ENCODE data around the gene STARD9. TPM values are rescaled to one million over a fixed set of nuclear protein-coding genes. Genes with fewer than 3 reads are reported as not detected.
"Not testable (repeated sequence)": the region's sequence is repeated elsewhere in the genome, so short reads cannot be mapped to it uniquely, and the experiment has no call there.

STARD9 gene
- total RNA-seq (2014; rRNA removed; shearing (Covaris generic)), result 4.0 and 7.4 TPM in 2 replicates

GRCh38 chr15:42575188-42576039, at the start of gene STARD9:
TSS of gene STARD9 (plus strand) at chr15:42575606. CDS start at chr15:42575716, 110 bp downstream.
- peaks cover 17% of the 10 kb centered on the region for H3K4me1 ChIP-seq (replicated peaks)
- peaks cover 3% of the 10 kb centered on the region; the same call in 1 of the 2 replicates for H3K36me3 ChIP-seq
- H3K9me3 ChIP-seq (replicated peaks), result no peaks in the 10 kb centered on the region
- H3K27me3 ChIP-seq (replicated peaks), result no peaks in the 10 kb centered on the region
- H3K4me3 ChIP-seq, result peak within 1 kb of the TSS; percentile 81
- DNase-seq (ENCODE audit: low read depth in 1 of 2, low spot score in 2 of 2), result peak; percentile 99
- H3K27ac ChIP-seq, result peak within 1 kb of the TSS; percentile 51

DNA sequence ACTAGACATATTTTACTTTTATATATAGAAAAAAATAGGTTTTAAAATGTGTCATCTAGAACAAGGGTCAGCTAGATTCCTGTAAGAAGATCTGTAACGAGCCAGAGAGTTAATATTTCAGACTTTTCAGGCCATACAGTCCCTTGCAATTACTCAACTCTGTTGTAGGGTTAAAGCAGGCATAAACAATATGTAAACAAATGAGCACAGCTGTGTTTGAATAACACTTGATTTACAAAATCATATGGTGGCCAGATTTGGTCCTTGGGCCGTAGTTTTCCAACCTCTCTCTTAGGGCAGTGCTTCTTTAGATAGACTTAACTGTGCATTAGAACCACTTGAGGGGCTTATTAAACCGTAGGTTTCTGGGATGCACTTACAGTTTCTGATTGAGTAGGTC, 46.4 kb upstream of the STARD9 start:
- Histone ChIP-seq H3K4me1 (replicated peaks) (no peaks in the 10 kb centered on the region; the same call in 1 of the 2 replicates), H3K27me3 (replicated peaks) (no peaks in the 10 kb centered on the region), H3K27ac (no peak overlapping the region), H3K9me3 (replicated peaks) (no peaks in the 10 kb centered on the region), H3K36me3 (peaks cover 71% of the 10 kb centered on the region), H3K4me3 (no peak overlapping the region)
- DNase-seq (ENCODE audit: low read depth in 1 of 2, low spot score in 2 of 2), result no peak

- H3K36me3 ChIP-seq, result peaks cover 65% of the 10 kb centered on the region
- H3K27ac ChIP-seq, result no peak overlapping the region; the same call in 1 of the 2 replicates
- H3K4me1 ChIP-seq (replicated peaks), result no peaks in the 10 kb centered on the region; the same call in 1 of the 2 replicates
- H3K4me3 ChIP-seq, result no peak overlapping the region
- H3K27me3 ChIP-seq (replicated peaks), result no peaks in the 10 kb centered on the region
- DNase-seq (ENCODE audit: low read depth in 1 of 2, low spot score in 2 of 2), result no peak
- H3K9me3 ChIP-seq (replicated peaks), result no peaks in the 10 kb centered on the region
These were observed 42.2 kb upstream of the STARD9 start for GRCh38 chr15:42533246-42533645.

DNA sequence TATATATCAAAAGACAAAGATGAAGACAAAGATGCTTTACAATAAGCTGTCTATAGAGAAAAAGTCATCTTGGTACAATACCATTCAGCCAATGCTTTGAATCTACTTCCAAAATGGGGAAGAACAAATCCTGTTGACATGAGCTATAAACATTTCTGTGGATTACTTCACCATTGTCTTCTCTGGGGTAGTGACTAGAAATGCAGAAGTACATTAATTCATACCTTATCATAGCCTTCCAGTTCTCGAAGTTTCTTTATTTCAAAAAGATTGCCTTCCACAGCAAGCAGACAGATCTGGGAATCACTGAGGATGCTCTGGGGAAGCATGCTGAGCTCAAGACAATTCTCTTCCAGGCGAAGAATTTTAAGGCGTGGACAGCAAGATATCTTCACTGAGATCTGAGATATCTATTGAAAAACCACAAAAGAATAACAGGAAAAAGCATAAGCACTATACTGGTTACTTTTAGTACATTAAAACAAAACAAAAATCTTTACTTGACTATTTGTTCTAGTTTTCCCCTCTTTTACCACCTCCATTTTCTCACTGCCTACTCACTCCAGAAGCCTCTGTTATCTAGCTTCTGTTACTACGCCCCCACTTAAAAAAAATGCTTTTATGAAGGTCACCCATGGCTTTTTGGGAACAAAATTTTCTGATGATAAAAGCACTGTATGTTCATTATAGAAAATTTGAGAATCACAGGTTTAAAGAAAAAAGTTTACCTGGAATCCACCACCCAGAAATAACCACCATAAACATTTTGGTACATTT, 30.4 kb upstream of the STARD9 start:
- no peak overlapping the region for H3K4me3 ChIP-seq
- no peak overlapping the region for H3K27ac ChIP-seq
- no peak for DNase-seq (ENCODE audit: low read depth in 1 of 2, low spot score in 2 of 2)
- peaks cover 12% of the 10 kb centered on the region; the same call in 1 of the 2 replicates for H3K4me1 ChIP-seq (replicated peaks)
- peaks cover 61% of the 10 kb centered on the region for H3K36me3 ChIP-seq
- no peaks in the 10 kb centered on the region for H3K27me3 ChIP-seq (replicated peaks)
- no peaks in the 10 kb centered on the region for H3K9me3 ChIP-seq (replicated peaks)

DNA sequence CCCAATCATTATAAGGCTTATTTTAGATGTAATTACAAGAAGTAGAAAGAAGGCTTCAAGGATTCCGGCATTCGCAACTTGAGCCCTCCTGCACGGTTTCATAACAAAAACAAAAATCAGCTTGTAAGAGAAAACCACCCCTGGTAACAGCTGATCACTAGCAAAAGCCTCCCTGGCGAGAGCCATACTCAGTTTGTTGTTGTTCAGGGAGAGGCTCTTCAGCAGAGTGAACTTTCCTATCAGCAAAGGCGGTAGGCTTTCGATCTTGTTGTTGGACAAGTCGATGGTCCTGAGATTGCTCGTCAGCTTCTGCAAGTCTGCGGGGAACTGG, 27.5 kb upstream of the STARD9 start:
- Histone ChIP-seq H3K27me3 (replicated peaks) (no peaks in the 10 kb centered on the region), H3K4me1 (replicated peaks) (peaks cover 13% of the 10 kb centered on the region; the same call in 1 of the 2 replicates), H3K9me3 (replicated peaks) (no peaks in the 10 kb centered on the region), H3K4me3 (peak overlapping the region; percentile 87), H3K27ac (peak overlapping the region; percentile 79; the same call in 1 of the 2 replicates), H3K36me3 (peaks cover 54% of the 10 kb centered on the region)
- DNase-seq (ENCODE audit: low read depth in 1 of 2, low spot score in 2 of 2), result no peak

GRCh38 chr15:42548249-42549031, 27.0 kb upstream of the STARD9 start, which contains the start of the genes HAUS2 and LRRC57:
TSS of gene HAUS2 (plus strand) at chr15:42548838. CDS start at chr15:42548873, 35 bp downstream.
TSS of gene LRRC57 (minus strand) at chr15:42548793. CDS start at chr15:42548434, 359 bp downstream.
- H3K27ac ChIP-seq, result peak within 1 kb of the TSS; percentile 79
- H3K4me3 ChIP-seq, result peak within 1 kb of the TSS; percentile 87
- H3K36me3 ChIP-seq, result peaks cover 51% of the 10 kb centered on the region
- peak; percentile 89 to 93 for DNase-seq (ENCODE audit: low read depth in 1 of 2, low spot score in 2 of 2)
- H3K27me3 ChIP-seq (replicated peaks), result no peaks in the 10 kb centered on the region
- peaks cover 13% of the 10 kb centered on the region; the same call in 1 of the 2 replicates for H3K4me1 ChIP-seq (replicated peaks)
- H3K9me3 ChIP-seq (replicated peaks), result no peaks in the 10 kb centered on the region

DNA sequence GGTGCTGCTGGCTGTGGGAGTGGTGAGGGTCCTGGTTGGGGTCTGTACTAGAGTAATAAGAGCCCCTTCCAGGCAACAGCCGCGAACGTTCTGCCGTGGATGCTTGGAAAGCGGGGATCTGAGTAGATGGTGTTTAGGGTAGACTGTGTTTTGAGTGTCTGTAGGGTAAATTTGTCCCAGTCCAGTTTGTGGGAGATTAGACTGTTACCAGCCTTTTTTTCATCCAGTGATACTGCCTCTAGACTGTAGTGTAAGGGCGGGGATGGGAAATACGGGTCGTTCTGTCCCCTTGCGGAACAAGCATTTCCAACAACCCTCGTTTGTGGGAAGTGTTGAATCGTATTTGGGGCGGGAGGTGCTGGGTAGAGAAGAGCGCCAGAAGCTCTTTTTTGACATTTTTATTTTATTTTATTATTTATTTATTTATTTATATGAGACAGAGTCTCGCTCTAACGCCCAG, 26.3 kb upstream of the STARD9 start:
- Histone ChIP-seq H3K27me3 (replicated peaks) (no peaks in the 10 kb centered on the region), H3K9me3 (replicated peaks) (no peaks in the 10 kb centered on the region; the same call in 1 of the 2 replicates), H3K27ac (peak overlapping the region; percentile 79), H3K4me1 (replicated peaks) (peaks cover 13% of the 10 kb centered on the region; the same call in 1 of the 2 replicates), H3K36me3 (peaks cover 50% of the 10 kb centered on the region), H3K4me3 (peak overlapping the region; percentile 87)
- DNase-seq (ENCODE audit: low read depth in 1 of 2, low spot score in 2 of 2), result peak in 1 of 2 experiments; percentile 86

DNA sequence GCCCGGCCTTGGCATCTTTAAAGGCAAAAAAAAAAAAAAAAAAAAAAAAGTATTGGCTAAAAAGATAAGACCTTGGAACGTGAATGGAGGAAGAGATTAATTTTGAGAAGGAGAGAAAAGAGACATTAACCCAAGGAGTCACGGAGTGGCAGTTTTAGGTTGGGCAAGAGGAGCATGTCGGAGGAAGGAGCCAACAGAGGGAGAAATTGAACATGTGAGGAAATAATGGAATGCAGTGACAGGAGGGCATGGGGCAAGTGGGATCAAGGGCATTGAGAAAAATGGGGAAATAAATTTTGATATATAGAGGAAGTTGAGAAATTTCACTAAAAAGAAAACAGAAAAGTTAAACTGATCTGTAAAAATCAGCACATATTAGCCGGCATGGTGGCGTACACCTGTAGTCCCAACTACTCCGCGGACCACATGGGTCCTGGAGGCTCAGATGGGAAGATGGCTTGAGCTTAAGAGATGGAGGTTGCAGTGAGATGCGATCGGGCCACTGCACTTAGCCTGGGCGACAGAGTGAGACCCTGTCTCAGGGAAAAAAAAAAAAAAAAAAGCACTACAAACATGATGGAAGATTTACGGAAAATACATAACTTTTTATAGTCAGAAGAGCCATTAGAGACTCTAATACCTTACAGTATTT, 25.5 kb upstream of the STARD9 start:
- Histone ChIP-seq H3K36me3 (peaks cover 45% of the 10 kb centered on the region), H3K27ac (no peak overlapping the region)
- no peak for DNase-seq (ENCODE audit: low read depth in 1 of 2, low spot score in 2 of 2)

DNA sequence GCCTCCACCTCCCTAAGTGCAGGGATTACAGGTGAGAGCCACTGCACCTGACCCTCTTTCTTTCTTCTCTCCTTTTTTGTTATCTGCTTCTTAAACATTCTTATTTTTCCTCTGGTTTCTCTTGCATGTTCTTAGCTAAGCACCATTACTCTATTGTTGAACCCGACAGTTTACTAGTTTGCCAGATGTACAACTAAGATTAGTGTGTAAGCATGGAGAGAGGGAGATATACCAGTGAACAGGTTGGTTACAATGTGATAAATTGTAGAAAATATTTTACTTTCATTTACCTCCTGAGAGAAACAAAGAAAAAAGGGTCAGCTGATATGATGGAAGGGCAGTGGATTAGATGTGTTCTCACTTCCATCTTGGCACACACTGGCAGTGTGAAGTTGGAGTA, 21.9 kb upstream of the STARD9 start:
- H3K4me1 ChIP-seq (replicated peaks), result peaks cover 4% of the 10 kb centered on the region; the same call in 1 of the 2 replicates
- H3K4me3 ChIP-seq, result no peak overlapping the region
- DNase-seq (ENCODE audit: low read depth in 1 of 2, low spot score in 2 of 2), result no peak
- H3K36me3 ChIP-seq, result peaks cover 24% of the 10 kb centered on the region
- H3K27me3 ChIP-seq (replicated peaks), result no peaks in the 10 kb centered on the region
- H3K9me3 ChIP-seq (replicated peaks), result no peaks in the 10 kb centered on the region; the same call in 1 of the 2 replicates
- no peak overlapping the region for H3K27ac ChIP-seq

More for the DNA sequence above, 25.5 kb upstream of the STARD9 start:
- H3K9me3 ChIP-seq (replicated peaks), result no peaks in the 10 kb centered on the region; the same call in 1 of the 2 replicates
- no peaks in the 10 kb centered on the region for H3K27me3 ChIP-seq (replicated peaks)
- H3K4me3 ChIP-seq, result peak overlapping the region; percentile 87
- peaks cover 13% of the 10 kb centered on the region; the same call in 1 of the 2 replicates for H3K4me1 ChIP-seq (replicated peaks)

DNA sequence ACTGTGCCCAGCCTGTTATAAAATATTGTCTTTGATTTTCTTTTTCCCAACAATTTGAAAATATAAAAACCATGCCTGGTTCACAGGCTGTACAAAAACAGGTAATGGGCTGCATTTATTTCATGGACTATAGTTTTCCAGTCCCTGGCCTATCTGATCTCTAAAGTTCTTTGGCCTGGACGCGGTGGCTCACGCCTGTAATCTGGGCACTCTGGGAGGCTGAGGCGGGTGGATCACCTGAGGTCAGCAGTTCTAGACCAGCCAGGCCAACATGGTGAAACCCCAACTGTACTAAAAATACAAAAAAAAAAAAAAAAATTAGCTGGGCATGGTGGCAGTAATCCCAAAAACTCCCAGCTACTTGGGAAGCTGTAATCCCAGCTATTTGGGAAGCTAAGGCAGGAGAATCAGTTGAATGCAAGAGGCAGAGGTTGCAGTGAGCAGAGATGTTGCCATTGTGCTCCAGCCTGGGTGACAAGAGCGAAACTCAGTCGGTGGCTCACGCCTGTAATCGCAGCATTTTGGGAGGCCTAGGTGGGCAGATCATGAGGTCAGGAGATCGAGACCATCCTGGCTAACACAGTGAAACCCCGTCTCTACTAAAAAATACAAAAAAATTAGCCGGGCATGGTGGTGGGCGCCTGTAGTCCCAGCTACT, 18.7 kb upstream of the STARD9 start:
- H3K27ac ChIP-seq; H3K9me3 ChIP-seq (replicated peaks); H3K27me3 ChIP-seq (replicated peaks); DNase-seq (ENCODE audit: low read depth in 1 of 2, low spot score in 2 of 2); H3K4me3 ChIP-seq; H3K4me1 ChIP-seq (replicated peaks): not testable (repeated sequence)
- H3K36me3 ChIP-seq, result peaks cover 50% of the 10 kb centered on the region

DNA sequence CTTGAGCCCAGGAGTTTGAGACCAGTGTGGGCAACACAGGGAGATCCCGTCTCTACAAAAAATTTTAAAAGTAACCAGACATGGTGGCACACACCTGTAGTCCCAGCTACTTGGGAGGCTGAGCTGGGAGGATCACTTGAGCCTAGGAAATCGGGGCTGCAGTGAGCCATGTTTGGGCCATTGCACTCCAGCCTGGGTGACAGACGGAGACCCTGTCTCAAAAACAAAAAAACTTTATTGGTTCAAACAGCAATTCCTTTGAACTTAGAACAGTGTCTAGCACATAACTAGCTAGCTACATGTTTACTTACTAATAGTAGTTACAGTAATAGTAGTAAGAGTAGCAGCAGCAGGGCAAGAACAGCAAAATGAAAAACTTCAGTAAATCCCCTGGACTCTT, 16.7 kb upstream of the STARD9 start:
- no peaks in the 10 kb centered on the region for H3K27me3 ChIP-seq (replicated peaks)
- peaks cover 59% of the 10 kb centered on the region for H3K36me3 ChIP-seq
- no peak for DNase-seq (ENCODE audit: low read depth in 1 of 2, low spot score in 2 of 2)
- H3K4me3 ChIP-seq, result no peak overlapping the region
- no peaks in the 10 kb centered on the region for H3K4me1 ChIP-seq (replicated peaks)
- no peaks in the 10 kb centered on the region for H3K9me3 ChIP-seq (replicated peaks)
- no peak overlapping the region for H3K27ac ChIP-seq

- Histone ChIP-seq H3K4me3 (peak overlapping the region; percentile 81), H3K4me1 (replicated peaks) (peaks cover 20% of the 10 kb centered on the region), H3K27me3 (replicated peaks) (no peaks in the 10 kb centered on the region), H3K9me3 (replicated peaks) (no peaks in the 10 kb centered on the region), H3K27ac (peak overlapping the region; percentile 51), H3K36me3 (peaks cover 3% of the 10 kb centered on the region; the same call in 1 of the 2 replicates)
- peak in 1 of 2 experiments; percentile 16 for DNase-seq (ENCODE audit: low read depth in 1 of 2, low spot score in 2 of 2)
These were observed 711 bp downstream of the STARD9 start for GRCh38 chr15:42576040-42576594.

Measured in SJSA1 (cell line).